CD4-positive, alpha-beta T cell (primary cell): Measurements from ENCODE around the gene LZTS3. TPM values are rescaled to one million over a fixed set of nuclear protein-coding genes. Genes with fewer than 3 reads are reported as not detected.
"Not testable (repeated sequence)": the region's sequence is repeated elsewhere in the genome, so short reads cannot be mapped to it uniquely, and the experiment has no call there.

ENCODE experiments used
- ATAC-seq: fragments of 200-7000 bp; cut with Tn5 transposase; one replicate; pipeline ENCODE4 v1.10.0; 2022; ENCODE audit warnings: mild to moderate bottlenecking; ENCODE audit not compliant: poor library complexity
- CTCF ChIA-PET: fragments of 350-600 bp; sonication (Branson Sonifier 250); formaldehyde crosslinking; loops from one replicate; lab custom pipeline; 2021; ENCODE audit warnings: antibody characterized with exemption, inconsistent platforms; lab: Charles Lee
- POLR2A ChIA-PET: fragments of 350-600 bp; sonication (Branson Sonifier 250); formaldehyde crosslinking; loops from one replicate; lab custom pipeline; 2021; ENCODE audit warnings: antibody characterized with exemption, inconsistent platforms; lab: Charles Lee
- DNase-seq, 14 experiments: peaks; one replicate each; pipeline ENCODE4 v3.0.0-alpha.2; 2013 to 2020; ENCODE audit warnings: mixed read lengths in 2 of 14
- H3K27ac ChIP-seq, 2 donors: one replicate each; pipeline versions ENCODE4 v1.5.1 to v1.7.0; 2013; ENCODE audit warnings: low read length in 2 of 2, low read depth in 1 of 2, mild to moderate bottlenecking in 1 of 2
- H3K27me3 ChIP-seq, 2 experiments: 1 replicate in 1 of 2; 2 replicates in 1 of 2; pipeline versions ENCODE4 v1.6.1 to v1.7.0; 2013; ENCODE audit warnings: low read length in 2 of 2, control low read depth in 1 of 2, mild to moderate bottlenecking in 1 of 2, moderate library complexity in 1 of 2; ENCODE audit not compliant: insufficient read depth in 2 of 2, control insufficient read depth in 1 of 2
- H3K36me3 ChIP-seq: one replicate; pipeline ENCODE4 v1.6.1; 2013; ENCODE audit warnings: low read length, control low read depth; ENCODE audit not compliant: insufficient read depth
- H3K4me1 ChIP-seq: one replicate; pipeline ENCODE4 v1.6.1; 2013; ENCODE audit warnings: low read length, control low read depth; ENCODE audit not compliant: insufficient read depth
- H3K4me3 ChIP-seq: one replicate; pipeline ENCODE4 v1.5.1; 2013; ENCODE audit warnings: mild to moderate bottlenecking, low read length, moderate library complexity
- H3K9me3 ChIP-seq, 2 experiments: 1 replicate in 1 of 2; 2 replicates in 1 of 2; pipeline versions ENCODE4 v1.6.1 to v1.7.0; 2013; ENCODE audit warnings: low read length in 2 of 2, mild to moderate bottlenecking in 2 of 2, control low read depth in 1 of 2, moderate library complexity in 1 of 2; ENCODE audit not compliant: control insufficient read depth in 1 of 2, insufficient read depth in 1 of 2
- H3K27ac Mint-ChIP-seq: one replicate; pipeline ENCODE4 v1.8.0; 2020; ENCODE audit warnings: mixed read lengths
- H3K27me3 Mint-ChIP-seq: one replicate; pipeline ENCODE4 v1.8.0; 2021; ENCODE audit warnings: mixed read lengths
- H3K36me3 Mint-ChIP-seq: one replicate; pipeline ENCODE4 v1.8.0; 2021; ENCODE audit warnings: low read depth, mixed read lengths
- H3K4me1 Mint-ChIP-seq: one replicate; pipeline ENCODE4 v1.8.0; 2021; ENCODE audit warnings: low read depth, mixed read lengths
- H3K4me3 Mint-ChIP-seq: one replicate; pipeline ENCODE4 v1.8.0; 2020; ENCODE audit warnings: mild to moderate bottlenecking, mixed read lengths
- H3K9me3 Mint-ChIP-seq: one replicate; pipeline ENCODE4 v1.8.0; 2020; ENCODE audit warnings: mixed read lengths
- CTCF ChIP-seq: fragments of 200-600 bp; IDR thresholded peaks from one replicate; pipeline ENCODE4 v1.8.0; 2022; ENCODE audit warnings: antibody characterized with exemption, mild to moderate bottlenecking
- intact Hi-C, 2 experiments: fragments of 100-400 bp; cut with DNase I in 1 of 2; cut with micrococcal nuclease in 1 of 2; formaldehyde crosslinking; loops; one replicate each; pipeline versions ENCODE4 v1.15.1 to v1.9.0; 2023 to 2025; cut with DNase I, micrococcal nuclease
- total RNA-seq, 174 experiments: library from RNA in 2 of 174; stranded (reverse) in 2 of 174; gene quantifications; one replicate each; pipeline ENCODE4 v1.2.3 and lab custom pipeline; 2021 to 2026

Gene LZTS3
- total RNA-seq, 2 experiments from 2014 or later = 22.2 to 22.4 TPM

GRCh38 chr20:3188823-3189413, 15.6 kb upstream of the LZTS3 start:
- DNase-seq (no peak), ATAC-seq (no peak)
- ChIA-PET POLR2A (interaction anchor here (1.4 kb wide), 1 partner anchor 15 kb away, joined by 3 read pairs; no protein-coding TSS in a partner anchor), CTCF (no interaction called here)
- intact Hi-C loops = no loop called here
- no peaks in the 10 kb centered on the region for H3K9me3 ChIP-seq
- H3K4me1 ChIP-seq = no peaks in the 10 kb centered on the region
- TF ChIP-seq CTCF = no peak
- no peak overlapping the region for H3K4me3 ChIP-seq
- H3K4me1 Mint-ChIP-seq = no peaks in the 10 kb centered on the region
- no peaks in the 10 kb centered on the region for H3K9me3 Mint-ChIP-seq
- no peak overlapping the region for H3K27ac Mint-ChIP-seq
- H3K36me3 Mint-ChIP-seq = peaks cover 40% of the 10 kb centered on the region
- no peak overlapping the region for H3K27ac ChIP-seq
- no peaks in the 10 kb centered on the region for H3K27me3 Mint-ChIP-seq
- no peaks in the 10 kb centered on the region for H3K27me3 ChIP-seq
- peaks cover 49% of the 10 kb centered on the region for H3K36me3 ChIP-seq
- no peak overlapping the region for H3K4me3 Mint-ChIP-seq

DNA sequence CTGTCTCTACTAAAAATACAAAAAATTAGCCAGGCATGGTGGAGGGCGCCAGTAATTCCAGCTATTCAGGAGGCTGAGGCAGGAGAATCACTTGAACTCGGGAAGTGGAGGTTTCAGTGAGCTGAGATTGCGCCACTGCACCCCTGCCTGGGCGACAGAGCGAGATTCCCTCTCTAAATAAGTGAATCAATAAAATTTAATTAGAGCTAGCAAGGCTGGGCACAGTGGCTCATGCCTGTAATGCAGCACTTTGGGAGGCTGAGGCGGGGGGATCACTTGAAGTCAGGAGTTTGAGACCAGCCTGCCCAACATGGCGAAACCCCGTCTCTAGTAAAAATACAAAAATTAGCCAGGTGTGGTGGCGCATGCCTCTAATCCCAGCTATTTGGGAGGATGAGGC, 14.5 kb upstream of the LZTS3 start:
- intact Hi-C loops = not testable (repeated sequence)

GRCh38 chr20:3183896-3184612, 10.7 kb upstream of the LZTS3 start:
- Mint-ChIP-seq H3K27ac (no peak overlapping the region), H3K36me3 (no peaks in the 10 kb centered on the region), H3K27me3 (no peaks in the 10 kb centered on the region), H3K4me3 (no peak overlapping the region), H3K9me3 (no peaks in the 10 kb centered on the region), H3K4me1 (no peaks in the 10 kb centered on the region)
- H3K4me3 ChIP-seq = no peak overlapping the region
- ChIA-PET CTCF (interaction anchor here (1.0 to 1.3 kb wide), 3 partner anchors 13 to 35 kb away, joined by 3 to 4 read pairs (median 4); no protein-coding TSS in a partner anchor), POLR2A (interaction anchor here (1.2 kb wide), 1 partner anchor 19 kb away, joined by 4 read pairs; no protein-coding TSS in a partner anchor)
- no peaks in the 10 kb centered on the region for H3K9me3 ChIP-seq
- H3K27ac ChIP-seq = no peak overlapping the region
- ATAC-seq = no peak
- H3K4me1 ChIP-seq = no peaks in the 10 kb centered on the region
- no peaks in the 10 kb centered on the region for H3K27me3 ChIP-seq
- TF ChIP-seq CTCF = no peak
- H3K36me3 ChIP-seq = peaks cover 4% of the 10 kb centered on the region
- DNase-seq = no peak
- intact Hi-C loops = no loop called here

More for the DNA sequence above, 14.5 kb upstream of the LZTS3 start:
- H3K36me3 Mint-ChIP-seq = peaks cover 30% of the 10 kb centered on the region
- POLR2A ChIA-PET = interaction anchor here (1.4 kb wide), 1 partner anchor 16 kb away, joined by 3 read pairs; no protein-coding TSS in a partner anchor
- H3K27ac ChIP-seq, ATAC-seq, DNase-seq, H3K9me3 ChIP-seq, H3K4me1 Mint-ChIP-seq, H3K4me3 Mint-ChIP-seq, CTCF ChIA-PET, H3K27me3 Mint-ChIP-seq, H3K4me3 ChIP-seq, H3K27ac Mint-ChIP-seq, H3K9me3 Mint-ChIP-seq, H3K27me3 ChIP-seq, H3K4me1 ChIP-seq: not testable (repeated sequence)
- peaks cover 40% of the 10 kb centered on the region for H3K36me3 ChIP-seq

GRCh38 chr20:3182429-3182828, 9.1 kb upstream of the LZTS3 start:
- H3K36me3 ChIP-seq, H3K4me3 Mint-ChIP-seq, H3K27me3 ChIP-seq, H3K4me1 Mint-ChIP-seq, H3K4me3 ChIP-seq, H3K27me3 Mint-ChIP-seq, intact Hi-C loops, POLR2A ChIA-PET, H3K9me3 ChIP-seq, H3K4me1 ChIP-seq, H3K27ac ChIP-seq, H3K36me3 Mint-ChIP-seq, H3K27ac Mint-ChIP-seq, H3K9me3 Mint-ChIP-seq, ATAC-seq, DNase-seq: not testable (repeated sequence)
- CTCF ChIA-PET = interaction anchor here (0.7 kb wide), 1 partner anchor 37 kb away, joined by 3 read pairs; no protein-coding TSS in a partner anchor
